HepG2 (cell line): ENCODE data around the gene SBK1. TPM values are rescaled to one million over a fixed set of nuclear protein-coding genes. Genes with fewer than 3 reads are reported as not detected.

Experiments used
- AHR ChIP-seq: IDR thresholded peaks from 2 replicates; pipeline ENCODE4 v1.6.1; 2018; ENCODE audit warnings: missing genetic modification reagents, missing compliant biosample characterization
- KAT7 ChIP-seq: IDR thresholded peaks from 2 replicates; pipeline ENCODE4 v1.6.1; 2018; ENCODE audit warnings: borderline replicate concordance, missing compliant biosample characterization
- KMT2A ChIP-seq: sonication (generic); formaldehyde crosslinking; IDR thresholded peaks from 2 replicates; pipeline ENCODE4 v1.4.0; 2020; ENCODE audit warnings: missing genetic modification reagents
- SIX1 ChIP-seq: sonication (generic); formaldehyde crosslinking; IDR thresholded peaks from 2 replicates; pipeline ENCODE4 v1.4.0; 2020; ENCODE audit warnings: missing genetic modification reagents, borderline replicate concordance
- SRY ChIP-seq: sonication (generic); formaldehyde crosslinking; IDR thresholded peaks from 2 replicates; pipeline ENCODE4 v1.8.0; 2022; ENCODE audit warnings: mild to moderate bottlenecking, missing genetic modification reagents
- TBX2 ChIP-seq: sonication (generic); formaldehyde crosslinking; IDR thresholded peaks from 2 replicates; pipeline ENCODE4 v1.5.0; 2020; ENCODE audit warnings: missing genetic modification reagents, mild to moderate bottlenecking, borderline replicate concordance
- ZNF205 ChIP-seq: IDR thresholded peaks from 2 replicates; pipeline ENCODE4 v1.6.1; 2018; ENCODE audit warnings: missing biosample characterization, missing genetic modification reagents
- ZNF549 ChIP-seq: sonication (generic); formaldehyde crosslinking; IDR thresholded peaks from 2 replicates; pipeline ENCODE4 v1.5.0; 2020; ENCODE audit warnings: missing genetic modification reagents
- ZNF562 ChIP-seq: sonication (generic); formaldehyde crosslinking; IDR thresholded peaks from 2 replicates; pipeline ENCODE4 v1.8.0; 2022; ENCODE audit warnings: missing genetic modification reagents, borderline replicate concordance
- ZNF772 ChIP-seq: sonication (generic); formaldehyde crosslinking; IDR thresholded peaks from 2 replicates; pipeline ENCODE4 v1.5.0; 2020; ENCODE audit warnings: mild to moderate bottlenecking, missing genetic modification reagents
- ZSCAN29 ChIP-seq: sonication (generic); formaldehyde crosslinking; conservative IDR thresholded peaks from 2 replicates; pipeline ENCODE4 v1.4.0; 2020; ENCODE audit warnings: mild to moderate bottlenecking, missing genetic modification reagents
- polyA plus RNA-seq, 8 experiments: library from polyadenylated mRNA; depleted of rRNA in 3 of 8; stranded (reverse) in 7 of 8; unstranded in 1 of 8; fragments of >200 nt; fragmentation: Illumina TruSeq in 4 of 8; extraction: Trizol in 4 of 8; gene quantifications; 2 replicates each; pipeline versions ENCODE4 v1.2.1 to v1.2.3, GENCODE V29; 2011 to 2016; ENCODE audit warnings: low read depth in 4 of 8, missing spikeins in 1 of 8, mixed read lengths in 1 of 8; ENCODE audit not compliant: insufficient read depth in 1 of 8
- total RNA-seq, 5 experiments: library from RNA; depleted of rRNA; stranded (reverse); fragments of >200 nt; fragmentation: Illumina TruSeq; extraction: Trizol; gene quantifications; 2 replicates each; pipeline ENCODE4 v1.2.3, GENCODE V29; 2016; ENCODE audit warnings: low read depth in 1 of 5
- TF ChIP-seq, protein P1 (sequence below): sonication (generic); formaldehyde crosslinking; IDR thresholded peaks from 2 replicates; pipeline ENCODE4 v1.4.0; 2020; ENCODE audit warnings: missing genetic modification reagents
- TF ChIP-seq, protein P2 (sequence below): IDR thresholded peaks from 2 replicates; pipeline ENCODE4 v1.6.1; 2016; ENCODE audit warnings: missing compliant biosample characterization, missing genetic modification reagents, borderline replicate concordance
- TF ChIP-seq, protein P3 (sequence below): sonication (generic); formaldehyde crosslinking; IDR thresholded peaks from 2 replicates; pipeline ENCODE4 v1.5.0; 2020; ENCODE audit warnings: missing genetic modification reagents
- TF ChIP-seq, protein P4 (sequence below): sonication (generic); formaldehyde crosslinking; IDR thresholded peaks from 2 replicates; pipeline ENCODE4 v1.5.0; 2020; ENCODE audit warnings: mild to moderate bottlenecking, missing genetic modification reagents
- TF ChIP-seq, protein P5 (sequence below): sonication (generic); formaldehyde crosslinking; IDR thresholded peaks from 2 replicates; pipeline ENCODE4 v1.4.0; 2020; ENCODE audit warnings: missing genetic modification reagents

Gene SBK1
- total and polyA plus RNA-seq, 2 of the 13 experiments (the other 11 are each of a cell fraction or from before 2014, with no cell fraction given): 0.15 to 0.17 TPM

DNA sequence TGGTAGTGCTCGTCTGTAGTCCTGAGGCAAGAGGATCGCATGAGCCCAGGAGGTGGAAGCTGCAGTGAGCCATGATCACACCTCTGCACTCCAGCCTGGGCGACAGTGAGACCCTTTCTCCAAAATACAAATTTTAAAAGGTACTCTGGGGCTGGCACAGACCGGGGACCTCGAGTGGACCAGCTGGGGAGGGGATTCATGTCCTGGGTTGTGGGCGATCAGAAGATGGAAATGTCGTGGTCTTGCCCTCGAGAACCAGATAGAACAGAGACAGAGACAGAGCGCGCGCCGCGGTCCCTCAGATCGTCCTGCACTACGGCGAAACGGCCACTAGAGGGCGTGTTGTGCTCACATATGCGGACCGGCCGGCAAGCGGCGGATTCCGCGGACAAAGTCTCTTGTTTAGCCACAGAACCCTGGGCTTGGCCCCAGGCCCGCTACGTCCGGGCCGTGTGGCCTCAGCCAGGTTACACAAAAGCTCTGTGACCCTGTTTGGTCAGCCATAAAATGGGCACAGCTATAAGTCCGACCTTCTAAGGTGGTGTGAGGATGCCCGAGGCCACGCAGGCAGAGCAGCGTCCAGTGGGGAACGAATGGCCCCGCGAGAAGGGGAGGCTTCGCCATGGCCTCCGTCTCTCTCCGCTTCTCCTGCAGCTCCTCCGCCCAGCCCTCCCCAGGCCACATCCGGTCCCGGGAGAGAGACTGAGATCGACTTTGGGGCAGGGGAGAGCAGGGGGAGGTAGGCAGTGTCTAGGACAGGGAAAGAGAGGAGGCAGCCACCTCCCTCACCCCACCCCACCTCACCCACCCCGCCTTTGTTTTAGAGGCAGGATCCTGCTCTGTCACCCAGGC lies 14.6 kb upstream of the SBK1 start (continued):
- TF ChIP-seq, protein P1, sequence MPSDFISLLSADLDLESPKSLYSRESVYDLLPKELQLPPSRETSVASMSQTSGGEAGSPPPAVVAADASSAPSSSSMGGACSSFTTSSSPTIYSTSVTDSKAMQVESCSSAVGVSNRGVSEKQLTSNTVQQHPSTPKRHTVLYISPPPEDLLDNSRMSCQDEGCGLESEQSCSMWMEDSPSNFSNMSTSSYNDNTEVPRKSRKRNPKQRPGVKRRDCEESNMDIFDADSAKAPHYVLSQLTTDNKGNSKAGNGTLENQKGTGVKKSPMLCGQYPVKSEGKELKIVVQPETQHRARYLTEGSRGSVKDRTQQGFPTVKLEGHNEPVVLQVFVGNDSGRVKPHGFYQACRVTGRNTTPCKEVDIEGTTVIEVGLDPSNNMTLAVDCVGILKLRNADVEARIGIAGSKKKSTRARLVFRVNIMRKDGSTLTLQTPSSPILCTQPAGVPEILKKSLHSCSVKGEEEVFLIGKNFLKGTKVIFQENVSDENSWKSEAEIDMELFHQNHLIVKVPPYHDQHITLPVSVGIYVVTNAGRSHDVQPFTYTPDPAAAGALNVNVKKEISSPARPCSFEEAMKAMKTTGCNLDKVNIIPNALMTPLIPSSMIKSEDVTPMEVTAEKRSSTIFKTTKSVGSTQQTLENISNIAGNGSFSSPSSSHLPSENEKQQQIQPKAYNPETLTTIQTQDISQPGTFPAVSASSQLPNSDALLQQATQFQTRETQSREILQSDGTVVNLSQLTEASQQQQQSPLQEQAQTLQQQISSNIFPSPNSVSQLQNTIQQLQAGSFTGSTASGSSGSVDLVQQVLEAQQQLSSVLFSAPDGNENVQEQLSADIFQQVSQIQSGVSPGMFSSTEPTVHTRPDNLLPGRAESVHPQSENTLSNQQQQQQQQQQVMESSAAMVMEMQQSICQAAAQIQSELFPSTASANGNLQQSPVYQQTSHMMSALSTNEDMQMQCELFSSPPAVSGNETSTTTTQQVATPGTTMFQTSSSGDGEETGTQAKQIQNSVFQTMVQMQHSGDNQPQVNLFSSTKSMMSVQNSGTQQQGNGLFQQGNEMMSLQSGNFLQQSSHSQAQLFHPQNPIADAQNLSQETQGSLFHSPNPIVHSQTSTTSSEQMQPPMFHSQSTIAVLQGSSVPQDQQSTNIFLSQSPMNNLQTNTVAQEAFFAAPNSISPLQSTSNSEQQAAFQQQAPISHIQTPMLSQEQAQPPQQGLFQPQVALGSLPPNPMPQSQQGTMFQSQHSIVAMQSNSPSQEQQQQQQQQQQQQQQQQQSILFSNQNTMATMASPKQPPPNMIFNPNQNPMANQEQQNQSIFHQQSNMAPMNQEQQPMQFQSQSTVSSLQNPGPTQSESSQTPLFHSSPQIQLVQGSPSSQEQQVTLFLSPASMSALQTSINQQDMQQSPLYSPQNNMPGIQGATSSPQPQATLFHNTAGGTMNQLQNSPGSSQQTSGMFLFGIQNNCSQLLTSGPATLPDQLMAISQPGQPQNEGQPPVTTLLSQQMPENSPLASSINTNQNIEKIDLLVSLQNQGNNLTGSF (CRISPR knock-in tag): no peak
- TF ChIP-seq ZNF549 (CRISPR knock-in tag) (no peak; the same call in 1 of the 2 replicates), SIX1 (peak; percentile 23; the same call in 1 of the 2 replicates), ZNF562 (CRISPR knock-in tag) (no peak), ZNF772 (CRISPR knock-in tag) (0 out of 2 replicates have a peak, but pooled peaks have one; percentile 51), AHR (CRISPR knock-in tag) (peak; percentile 19; the same call in 1 of the 2 replicates), SRY (CRISPR knock-in tag) (peak; percentile 62; the same call in 1 of the 2 replicates), TBX2 (CRISPR knock-in tag) (peak; percentile 67), KMT2A (CRISPR knock-in tag) (peak; percentile 76; the same call in 1 of the 2 replicates), ZNF205 (CRISPR knock-in tag) (peak; percentile 69; the same call in 1 of the 2 replicates), ZSCAN29 (CRISPR knock-in tag) (peak; percentile 87), KAT7 (no peak)
- TF ChIP-seq, protein P2, sequence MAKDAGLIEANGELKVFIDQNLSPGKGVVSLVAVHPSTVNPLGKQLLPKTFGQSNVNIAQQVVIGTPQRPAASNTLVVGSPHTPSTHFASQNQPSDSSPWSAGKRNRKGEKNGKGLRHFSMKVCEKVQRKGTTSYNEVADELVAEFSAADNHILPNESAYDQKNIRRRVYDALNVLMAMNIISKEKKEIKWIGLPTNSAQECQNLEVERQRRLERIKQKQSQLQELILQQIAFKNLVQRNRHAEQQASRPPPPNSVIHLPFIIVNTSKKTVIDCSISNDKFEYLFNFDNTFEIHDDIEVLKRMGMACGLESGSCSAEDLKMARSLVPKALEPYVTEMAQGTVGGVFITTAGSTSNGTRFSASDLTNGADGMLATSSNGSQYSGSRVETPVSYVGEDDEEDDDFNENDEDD: peak; percentile 18; the same call in 1 of the 2 replicates
- TF ChIP-seq, protein P3, sequence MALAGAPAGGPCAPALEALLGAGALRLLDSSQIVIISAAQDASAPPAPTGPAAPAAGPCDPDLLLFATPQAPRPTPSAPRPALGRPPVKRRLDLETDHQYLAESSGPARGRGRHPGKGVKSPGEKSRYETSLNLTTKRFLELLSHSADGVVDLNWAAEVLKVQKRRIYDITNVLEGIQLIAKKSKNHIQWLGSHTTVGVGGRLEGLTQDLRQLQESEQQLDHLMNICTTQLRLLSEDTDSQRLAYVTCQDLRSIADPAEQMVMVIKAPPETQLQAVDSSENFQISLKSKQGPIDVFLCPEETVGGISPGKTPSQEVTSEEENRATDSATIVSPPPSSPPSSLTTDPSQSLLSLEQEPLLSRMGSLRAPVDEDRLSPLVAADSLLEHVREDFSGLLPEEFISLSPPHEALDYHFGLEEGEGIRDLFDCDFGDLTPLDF (CRISPR knock-in tag): no peak
- TF ChIP-seq, protein P4, sequence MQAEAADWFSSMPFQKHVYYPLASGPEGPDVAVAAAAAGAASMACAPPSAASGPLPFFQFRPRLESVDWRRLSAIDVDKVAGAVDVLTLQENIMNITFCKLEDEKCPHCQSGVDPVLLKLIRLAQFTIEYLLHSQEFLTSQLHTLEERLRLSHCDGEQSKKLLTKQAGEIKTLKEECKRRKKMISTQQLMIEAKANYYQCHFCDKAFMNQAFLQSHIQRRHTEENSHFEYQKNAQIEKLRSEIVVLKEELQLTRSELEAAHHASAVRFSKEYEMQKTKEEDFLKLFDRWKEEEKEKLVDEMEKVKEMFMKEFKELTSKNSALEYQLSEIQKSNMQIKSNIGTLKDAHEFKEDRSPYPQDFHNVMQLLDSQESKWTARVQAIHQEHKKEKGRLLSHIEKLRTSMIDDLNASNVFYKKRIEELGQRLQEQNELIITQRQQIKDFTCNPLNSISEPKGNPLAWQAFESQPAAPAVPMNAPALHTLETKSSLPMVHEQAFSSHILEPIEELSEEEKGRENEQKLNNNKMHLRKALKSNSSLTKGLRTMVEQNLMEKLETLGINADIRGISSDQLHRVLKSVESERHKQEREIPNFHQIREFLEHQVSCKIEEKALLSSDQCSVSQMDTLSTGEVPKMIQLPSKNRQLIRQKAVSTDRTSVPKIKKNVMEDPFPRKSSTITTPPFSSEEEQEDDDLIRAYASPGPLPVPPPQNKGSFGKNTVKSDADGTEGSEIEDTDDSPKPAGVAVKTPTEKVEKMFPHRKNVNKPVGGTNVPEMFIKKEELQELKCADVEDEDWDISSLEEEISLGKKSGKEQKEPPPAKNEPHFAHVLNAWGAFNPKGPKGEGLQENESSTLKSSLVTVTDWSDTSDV: peak; percentile 37; the same call in 1 of the 2 replicates
- TF ChIP-seq, protein P5, sequence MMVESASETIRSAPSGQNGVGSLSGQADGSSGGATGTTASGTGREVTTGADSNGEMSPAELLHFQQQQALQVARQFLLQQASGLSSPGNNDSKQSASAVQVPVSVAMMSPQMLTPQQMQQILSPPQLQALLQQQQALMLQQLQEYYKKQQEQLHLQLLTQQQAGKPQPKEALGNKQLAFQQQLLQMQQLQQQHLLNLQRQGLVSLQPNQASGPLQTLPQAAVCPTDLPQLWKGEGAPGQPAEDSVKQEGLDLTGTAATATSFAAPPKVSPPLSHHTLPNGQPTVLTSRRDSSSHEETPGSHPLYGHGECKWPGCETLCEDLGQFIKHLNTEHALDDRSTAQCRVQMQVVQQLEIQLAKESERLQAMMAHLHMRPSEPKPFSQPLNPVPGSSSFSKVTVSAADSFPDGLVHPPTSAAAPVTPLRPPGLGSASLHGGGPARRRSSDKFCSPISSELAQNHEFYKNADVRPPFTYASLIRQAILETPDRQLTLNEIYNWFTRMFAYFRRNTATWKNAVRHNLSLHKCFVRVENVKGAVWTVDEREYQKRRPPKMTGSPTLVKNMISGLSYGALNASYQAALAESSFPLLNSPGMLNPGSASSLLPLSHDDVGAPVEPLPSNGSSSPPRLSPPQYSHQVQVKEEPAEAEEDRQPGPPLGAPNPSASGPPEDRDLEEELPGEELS (CRISPR knock-in tag): peak; percentile 63
